AG04450 (cell line): ENCODE data around the gene SLC17A5. TPM values are rescaled to one million over a fixed set of nuclear protein-coding genes. Genes with fewer than 3 reads are reported as not detected.
A peak's percentile ranks its signal among the peaks of the same experiment; 100 is the strongest.

Source experiments
- CTCF ChIA-PET: fragments of 300-600, 350-600 bp; formaldehyde crosslinking; extraction: SDS; loops from one replicate; lab custom pipeline; 2022; ENCODE audit warnings: antibody characterized with exemption, inconsistent platforms; lab: Charles Lee
- POLR2A ChIA-PET: fragments of 350-600 bp; formaldehyde crosslinking; extraction: SDS; loops from one replicate; lab custom pipeline; 2021; ENCODE audit warnings: antibody characterized with exemption, inconsistent platforms; lab: Yijun Ruan, JAX
- DNase-seq: peaks from one replicate; pipeline ENCODE4 v3.0.0-alpha.2; 2011; ENCODE audit warnings: low read depth, low spot score
- H3K27ac ChIP-seq: one replicate; pipeline ENCODE4 v1.5.1; 2012; ENCODE audit warnings: low read depth, low read length, control low read depth
- H3K27me3 ChIP-seq: one replicate; pipeline ENCODE4 v1.6.0; 2012; ENCODE audit warnings: low read length; ENCODE audit not compliant: control insufficient read depth, insufficient read depth
- H3K4me3 ChIP-seq: 2 replicates; pipeline ENCODE4 v1.5.1; 2011; ENCODE audit warnings: mild to moderate bottlenecking, low read depth, low read length, control low read depth
- H3K9me3 ChIP-seq: 2 replicates; pipeline ENCODE4 v1.5.1; 2012; ENCODE audit warnings: low read length; ENCODE audit not compliant: control insufficient read depth, insufficient read depth
- CTCF ChIP-seq: IDR thresholded peaks from 2 replicates; pipeline ENCODE4 v1.5.1; 2011; ENCODE audit warnings: low read depth, low read length, control low read depth, inconsistent platforms
- polyA minus RNA-seq: library from RNA; depleted of rRNA, polyadenylated mRNA; stranded (reverse); fragments of >200 nt; gene quantifications from 2 replicates; pipeline ENCODE4 v1.2.3, GENCODE V29; 2011; rRNA and poly(A)+ RNA removed
- polyA plus RNA-seq: library from polyadenylated mRNA; depleted of rRNA; stranded (reverse); fragments of >200 nt; gene quantifications from 2 replicates; pipeline ENCODE4 v1.2.3, GENCODE V29; 2011; rRNA removed

SLC17A5 gene, protein sequence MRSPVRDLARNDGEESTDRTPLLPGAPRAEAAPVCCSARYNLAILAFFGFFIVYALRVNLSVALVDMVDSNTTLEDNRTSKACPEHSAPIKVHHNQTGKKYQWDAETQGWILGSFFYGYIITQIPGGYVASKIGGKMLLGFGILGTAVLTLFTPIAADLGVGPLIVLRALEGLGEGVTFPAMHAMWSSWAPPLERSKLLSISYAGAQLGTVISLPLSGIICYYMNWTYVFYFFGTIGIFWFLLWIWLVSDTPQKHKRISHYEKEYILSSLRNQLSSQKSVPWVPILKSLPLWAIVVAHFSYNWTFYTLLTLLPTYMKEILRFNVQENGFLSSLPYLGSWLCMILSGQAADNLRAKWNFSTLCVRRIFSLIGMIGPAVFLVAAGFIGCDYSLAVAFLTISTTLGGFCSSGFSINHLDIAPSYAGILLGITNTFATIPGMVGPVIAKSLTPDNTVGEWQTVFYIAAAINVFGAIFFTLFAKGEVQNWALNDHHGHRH
- polyA plus RNA-seq = 25.9 and 34.0 TPM in 2 replicates
- 30.1 and 40.9 TPM in 2 replicates for polyA minus RNA-seq

DNA sequence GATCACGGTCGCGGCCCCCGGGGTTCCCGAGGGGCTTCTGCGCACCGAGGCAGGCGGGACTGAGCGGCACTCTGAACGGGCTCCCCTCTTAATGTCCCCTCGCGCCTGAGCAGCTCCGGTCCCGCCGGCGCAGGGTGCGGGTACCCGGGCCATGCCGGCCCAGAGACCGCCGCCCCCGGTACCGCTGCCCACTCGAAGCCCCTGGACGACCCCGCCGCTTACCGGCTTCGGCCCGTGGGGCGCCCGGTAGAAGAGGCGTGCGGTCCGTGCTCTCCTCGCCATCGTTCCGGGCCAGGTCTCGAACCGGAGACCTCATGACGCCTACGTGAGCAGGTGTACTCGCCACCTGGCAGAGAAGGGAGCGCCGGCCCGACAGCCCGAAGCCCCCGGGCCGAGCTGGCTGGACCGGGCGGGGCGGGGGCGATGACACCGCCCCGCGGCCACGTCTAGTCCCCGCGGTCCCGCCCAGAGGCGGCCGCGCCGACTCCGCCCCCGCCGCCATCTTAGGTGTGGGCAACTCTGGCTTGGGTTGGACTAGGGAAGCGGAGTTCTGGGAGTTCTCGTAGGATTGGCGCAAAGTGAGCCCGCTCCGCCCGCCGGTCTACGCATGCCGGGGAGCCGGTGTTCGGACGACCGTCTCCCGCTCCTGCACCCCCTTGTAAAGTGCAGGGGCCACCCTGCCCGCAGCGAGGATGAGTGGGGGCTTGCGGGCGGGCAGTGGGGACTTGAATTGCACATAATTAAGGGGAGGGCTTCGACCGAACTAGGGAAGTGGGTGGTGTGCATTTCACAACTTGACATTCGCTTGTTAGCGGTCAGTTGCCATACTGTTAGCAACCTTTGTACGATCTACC is at the start of gene SLC17A5:
Gene SLC17A5 (minus strand): TSS at position 422 of the 854 bp plus-strand sequence. CDS start 106 bp downstream, at position 316.
- peak within 1 kb of the TSS; percentile 73 for H3K4me3 ChIP-seq
- H3K27me3 ChIP-seq = no peaks in the 10 kb centered on the region
- CTCF ChIA-PET = interaction anchor here (0.5 to 3.6 kb wide), 18 partner anchors 10 to 1558 kb away, joined by 3 to 23 read pairs (median 4); partner anchors contain the start of gene EEF1A1
- no peak for TF ChIP-seq CTCF
- H3K9me3 ChIP-seq = no peaks in the 10 kb centered on the region; the same call in 1 of the 2 replicates
- DNase-seq = peak; percentile 75
- POLR2A ChIA-PET = interaction anchor here (0.5 to 3.2 kb wide), 11 partner anchors 9 to 1552 kb away, joined by 3 to 11 read pairs (median 4); partner anchors contain the start of gene COL12A1
- H3K27ac ChIP-seq = peak within 1 kb of the TSS; percentile 88

- CTCF ChIA-PET = interaction anchor here (1.1 kb wide), 1 partner anchor 29 kb away, joined by 8 read pairs; no protein-coding TSS in a partner anchor
These were observed 49.7 kb upstream of the SLC17A5 start for GRCh38 chr6:73703466-73703865.

DNA sequence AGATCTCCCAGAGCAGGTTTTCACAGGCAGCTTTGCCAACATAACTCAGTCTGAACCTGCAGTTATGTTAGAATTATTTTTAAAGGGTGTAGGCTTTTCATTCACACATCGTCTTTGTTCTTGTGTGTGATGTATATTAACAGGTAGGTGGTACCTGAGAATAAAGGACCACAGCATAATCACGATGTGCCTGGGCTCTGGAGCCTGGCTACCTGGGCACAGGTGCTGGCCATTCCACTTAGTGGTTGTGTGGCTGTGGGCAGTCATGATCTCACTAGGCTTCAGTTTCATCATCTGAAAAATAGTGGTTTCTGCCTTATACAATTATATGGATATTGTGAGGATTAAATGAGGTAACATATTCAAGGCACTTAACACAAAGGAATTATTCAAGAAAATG is 48.7 kb upstream of the SLC17A5 start:
- CTCF ChIA-PET = interaction anchor here (1.1 kb wide), 1 partner anchor 27 kb away, joined by 3 read pairs; no protein-coding TSS in a partner anchor
- POLR2A ChIA-PET = no interaction called here
- Histone ChIP-seq H3K9me3 (no peaks in the 10 kb centered on the region), H3K4me3 (no peak overlapping the region), H3K27ac (no peak overlapping the region), H3K27me3 (no peaks in the 10 kb centered on the region)
- DNase-seq = no peak
- no peak for TF ChIP-seq CTCF

More at GRCh38 chr6:73703466-73703865, 49.7 kb upstream of the SLC17A5 start:
- Histone ChIP-seq H3K4me3 (no peak overlapping the region), H3K9me3 (no peaks in the 10 kb centered on the region), H3K27me3 (no peaks in the 10 kb centered on the region), H3K27ac (peak overlapping the region; percentile 88)
- DNase-seq = no peak
- TF ChIP-seq CTCF = no peak
- POLR2A ChIA-PET = no interaction called here

DNA sequence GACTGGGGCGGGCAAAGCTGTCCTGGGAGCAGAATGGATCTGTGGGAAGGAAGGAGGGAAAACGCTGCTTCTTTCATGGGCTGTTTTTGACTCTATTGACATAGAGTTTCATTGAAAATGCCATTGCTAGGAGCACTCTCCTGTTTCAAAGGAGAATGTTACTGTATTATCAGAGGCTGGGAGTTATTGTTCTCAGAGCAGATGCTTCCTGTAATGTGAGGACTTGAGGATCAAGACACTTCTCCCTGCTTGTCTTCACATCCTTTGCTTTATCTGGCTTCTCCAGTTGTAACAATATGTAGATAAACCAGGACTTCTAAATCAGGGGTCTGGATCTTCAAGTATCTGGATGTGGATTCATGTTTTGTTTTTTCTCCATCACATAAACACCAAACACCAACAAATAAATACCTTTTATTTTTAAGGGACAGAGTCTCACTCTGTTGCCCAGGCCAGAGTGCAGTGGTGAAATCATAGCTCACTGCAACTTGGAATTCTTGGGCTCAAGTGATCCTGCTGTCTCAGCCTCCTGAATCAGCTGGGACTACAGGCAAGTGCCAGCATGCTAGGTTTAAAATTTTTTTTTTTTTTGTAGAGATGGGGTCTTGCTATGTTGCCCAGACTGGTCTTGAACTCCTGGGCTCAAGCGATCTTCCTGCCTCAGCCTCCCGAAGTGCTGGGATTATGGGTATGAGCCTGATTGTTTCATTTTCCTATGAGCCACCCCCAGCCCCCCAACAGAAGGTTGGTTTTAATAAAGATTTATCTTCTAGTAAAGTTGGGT is 46.1 kb upstream of the SLC17A5 start:
- TF ChIP-seq CTCF = no peak
- CTCF ChIA-PET = interaction anchor here (1.1 kb wide), 1 partner anchor 34 kb away, joined by 4 read pairs; no protein-coding TSS in a partner anchor
- H3K27me3 ChIP-seq = no peaks in the 10 kb centered on the region
- POLR2A ChIA-PET = no interaction called here
- no peak for DNase-seq
- no peak overlapping the region for H3K4me3 ChIP-seq
- H3K9me3 ChIP-seq = no peaks in the 10 kb centered on the region
- no peak overlapping the region for H3K27ac ChIP-seq
